Prostate gland (tissue), 2 donors: ENCODE measurements around the gene UBE2C. TPM values are rescaled to one million over a fixed set of nuclear protein-coding genes. Genes with fewer than 3 reads are reported as not detected.

Experiments used
- DNase-seq: peaks from one replicate; pipeline ENCODE4 v3.0.0-alpha.2; 2019; ENCODE audit warnings: low spot score
- H3K27ac ChIP-seq, 2 donors: fragments of 200-600 bp; sonication (generic); 2 replicates each; pipeline ENCODE4 v1.5.1; 2017 to 2019
- H3K27me3 ChIP-seq: fragments of 200-600 bp; sonication (generic); replicated peaks from 2 replicates; pipeline ENCODE4 v1.5.1; 2019; ENCODE audit not compliant: insufficient read depth
- H3K36me3 ChIP-seq, 2 donors: fragments of 200-600 bp; sonication (generic); 1 replicate in 1 of 2; 2 replicates in 1 of 2; pipeline versions ENCODE4 v1.5.1 to v1.8.1; 2017 to 2019
- H3K4me1 ChIP-seq: fragments of 200-600 bp; sonication (generic); replicated peaks from 2 replicates; pipeline ENCODE4 v1.5.1; 2019
- H3K4me3 ChIP-seq, 2 donors: fragments of 200-600 bp; sonication (generic); 2 replicates each; pipeline ENCODE4 v1.5.1; 2017 to 2019
- H3K9me3 ChIP-seq: fragments of 200-600 bp; sonication (generic); 2 replicates; pipeline ENCODE4 v1.5.1; 2017
- POLR2A ChIP-seq: fragments of 450-650 bp; IDR thresholded peaks from one replicate; pipeline ENCODE4 v1.6.1; 2016; ENCODE audit warnings: antibody characterized with exemption, mild to moderate bottlenecking
- POLR2AphosphoS5 ChIP-seq: sonication (generic); formaldehyde crosslinking; IDR thresholded peaks from one replicate; pipeline ENCODE4 v1.6.1; 2017; ENCODE audit warnings: antibody characterized with exemption
- WGBS: methylation state at CpG from one replicate; pipeline ENCODE4 v1.1.5; 2018; 5-methylcytosine and 5-hydroxymethylcytosine counted together
- intact Hi-C: fragments of 100-400 bp; cut with DNase I; formaldehyde crosslinking; loops from one replicate; pipeline ENCODE4 v1.14.2; 2022
- total RNA-seq, 2 donors: library from RNA; depleted of rRNA; stranded (reverse); fragments of >200 nt; gene quantifications; one replicate each; pipeline ENCODE4 v1.1.0, GENCODE V29; 2016
- TF ChIP-seq, protein P1 (sequence below), 4 experiments: fragments of 200-600 bp in 2 of 4; fragments of 450-650 bp in 2 of 4; sonication (generic) in 2 of 4; IDR thresholded peaks; 1 replicate in 3 of 4; 2 replicates in 1 of 4; pipeline ENCODE4 v1.5.1; 2016 to 2019; ENCODE audit warnings: antibody characterized with exemption in 4 of 4, mild to moderate bottlenecking in 2 of 4, moderate library complexity in 2 of 4

The UBE2C gene
- total RNA-seq, 2 donors from 2014 or later, result 2.2 to 10.9 TPM

DNA sequence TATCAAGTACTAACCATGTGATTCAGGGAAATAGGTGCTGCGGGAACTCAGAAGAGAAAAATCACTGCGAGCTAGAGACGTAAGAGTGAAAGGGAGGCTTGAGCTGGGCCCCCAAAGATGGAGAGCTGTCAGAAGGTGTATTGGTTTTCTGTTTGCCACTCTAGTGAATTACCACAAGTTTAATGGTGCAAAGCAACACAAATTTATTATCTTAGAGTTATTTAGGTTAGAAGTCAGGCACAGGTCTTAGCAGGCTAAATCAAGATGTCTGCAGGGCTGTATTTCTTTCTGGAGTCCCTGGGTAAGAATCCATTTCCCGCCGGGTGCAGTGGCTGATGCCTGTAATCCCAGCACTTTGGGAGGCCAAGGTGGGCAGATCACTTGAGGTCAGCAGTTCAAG, 47.5 kb downstream of the UBE2C start:
- 94% methylated on average over 5 of the region's 5 CpGs for WGBS
- H3K36me3 ChIP-seq, result no peaks in the 10 kb centered on the region
- DNase-seq, result no peak
- H3K9me3 ChIP-seq, result no peaks in the 10 kb centered on the region
- intact Hi-C loops, result loop anchor here (5.0 kb wide), 1 partner anchor 38 kb away; no protein-coding TSS in a partner anchor
- no peak overlapping the region for H3K4me3 ChIP-seq
- H3K4me1 ChIP-seq, result peaks cover 14% of the 10 kb centered on the region
- H3K27ac ChIP-seq, result no peak overlapping the region
- no peaks in the 10 kb centered on the region for H3K27me3 ChIP-seq
- no peak for TF ChIP-seq POLR2A
- TF ChIP-seq POLR2AphosphoS5, result no peak
- TF ChIP-seq, protein P1, sequence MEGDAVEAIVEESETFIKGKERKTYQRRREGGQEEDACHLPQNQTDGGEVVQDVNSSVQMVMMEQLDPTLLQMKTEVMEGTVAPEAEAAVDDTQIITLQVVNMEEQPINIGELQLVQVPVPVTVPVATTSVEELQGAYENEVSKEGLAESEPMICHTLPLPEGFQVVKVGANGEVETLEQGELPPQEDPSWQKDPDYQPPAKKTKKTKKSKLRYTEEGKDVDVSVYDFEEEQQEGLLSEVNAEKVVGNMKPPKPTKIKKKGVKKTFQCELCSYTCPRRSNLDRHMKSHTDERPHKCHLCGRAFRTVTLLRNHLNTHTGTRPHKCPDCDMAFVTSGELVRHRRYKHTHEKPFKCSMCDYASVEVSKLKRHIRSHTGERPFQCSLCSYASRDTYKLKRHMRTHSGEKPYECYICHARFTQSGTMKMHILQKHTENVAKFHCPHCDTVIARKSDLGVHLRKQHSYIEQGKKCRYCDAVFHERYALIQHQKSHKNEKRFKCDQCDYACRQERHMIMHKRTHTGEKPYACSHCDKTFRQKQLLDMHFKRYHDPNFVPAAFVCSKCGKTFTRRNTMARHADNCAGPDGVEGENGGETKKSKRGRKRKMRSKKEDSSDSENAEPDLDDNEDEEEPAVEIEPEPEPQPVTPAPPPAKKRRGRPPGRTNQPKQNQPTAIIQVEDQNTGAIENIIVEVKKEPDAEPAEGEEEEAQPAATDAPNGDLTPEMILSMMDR (IDR thresholded peaks at IDR 0.05), result no peak

DNA sequence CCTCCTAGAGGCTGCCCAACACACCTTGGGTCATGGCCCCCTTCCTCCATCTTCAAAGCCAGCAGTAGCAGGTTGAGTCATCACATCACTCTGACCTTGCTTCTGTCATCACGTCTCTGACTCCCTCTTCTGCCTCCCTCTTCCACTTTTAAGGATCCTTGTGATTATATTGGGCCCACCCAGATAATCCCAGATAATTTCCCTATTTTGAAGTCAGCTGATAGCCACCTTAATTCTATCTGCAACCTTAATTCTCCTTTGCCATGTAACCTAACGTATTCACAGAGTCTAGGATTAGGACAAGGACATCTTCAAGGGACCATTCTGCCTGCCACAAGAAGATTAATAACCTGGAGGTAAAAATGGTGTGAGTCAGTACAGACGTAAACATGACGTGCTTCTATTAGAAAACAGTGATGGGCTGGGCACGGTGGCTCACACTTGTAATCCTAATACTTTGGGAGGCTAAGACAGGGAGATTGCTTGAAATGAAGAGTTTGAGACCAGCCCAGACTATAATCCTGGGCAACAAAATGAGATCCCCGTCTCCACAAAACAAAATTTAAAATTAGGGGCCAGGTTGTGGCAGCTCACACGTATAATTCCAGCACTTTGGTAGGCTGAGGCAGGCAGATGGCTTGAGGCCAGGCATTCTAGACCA, 48.2 kb downstream of the UBE2C start:
- intact Hi-C loops, result no loop called here

DNA sequence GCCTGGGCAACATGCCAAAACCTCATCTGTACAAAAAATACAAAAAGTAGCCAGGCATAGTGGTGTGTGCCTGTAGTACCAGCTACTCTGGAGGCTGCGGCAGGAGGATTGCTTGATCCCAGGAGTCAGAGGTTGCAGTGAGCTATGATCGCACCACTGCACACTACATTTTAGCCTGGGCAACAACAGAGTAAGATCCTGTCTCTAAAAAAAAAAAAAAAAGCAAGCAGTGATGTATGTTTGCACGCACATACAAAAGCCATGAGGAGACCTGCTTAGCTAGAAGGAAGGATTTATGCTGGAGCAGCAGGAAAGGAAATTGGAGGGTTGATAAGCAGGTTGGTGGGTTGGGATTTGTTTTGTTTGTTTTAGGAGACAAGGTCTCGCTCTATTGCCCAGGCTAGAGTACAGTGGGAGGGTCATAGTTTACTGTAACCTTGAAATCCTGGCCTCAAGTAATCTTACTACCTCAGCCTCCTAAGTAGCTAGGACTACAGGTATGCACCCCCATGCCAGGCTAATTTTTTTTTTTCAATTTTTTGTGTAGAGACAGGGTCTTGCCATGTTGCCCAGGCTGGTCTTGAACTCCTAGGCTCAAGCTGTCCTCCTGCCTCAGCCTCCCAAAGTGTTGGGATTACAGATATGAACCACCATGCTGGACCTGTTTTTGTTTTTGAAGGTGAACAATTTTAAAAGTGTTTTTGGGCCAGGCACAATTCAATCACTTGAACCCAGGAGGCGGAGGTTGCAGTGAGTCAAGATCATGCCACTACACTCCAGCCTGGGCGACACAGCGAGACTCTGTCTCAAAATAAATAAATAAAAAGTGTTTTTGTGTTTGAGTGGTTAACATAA, 49.0 kb downstream of the UBE2C start:
- Histone ChIP-seq H3K4me3 (no peak overlapping the region), H3K9me3 (no peaks in the 10 kb centered on the region), H3K36me3 (no peaks in the 10 kb centered on the region), H3K27me3 (no peaks in the 10 kb centered on the region), H3K4me1 (peaks cover under 1% of the 10 kb centered on the region), H3K27ac (no peak overlapping the region)
- TF ChIP-seq POLR2A, result no peak
- TF ChIP-seq, protein P1 (IDR thresholded peaks at IDR 0.05), result no peak
- intact Hi-C loops, result no loop called here
- no peak for DNase-seq
- 94% methylated on average over 7 of the region's 7 CpGs for WGBS

More for the DNA sequence above, 48.2 kb downstream of the UBE2C start:
- TF ChIP-seq, protein P1 (IDR thresholded peaks at IDR 0.05), result no peak
- TF ChIP-seq POLR2AphosphoS5 (no peak), POLR2A (no peak)
- H3K27me3 ChIP-seq, result no peaks in the 10 kb centered on the region
- H3K9me3 ChIP-seq, result no peaks in the 10 kb centered on the region
- H3K27ac ChIP-seq, result no peak overlapping the region
- WGBS, result 75% methylated on average over 7 of the region's 7 CpGs
- H3K36me3 ChIP-seq, result no peaks in the 10 kb centered on the region
- H3K4me3 ChIP-seq, result no peak overlapping the region
- peaks cover 9% of the 10 kb centered on the region for H3K4me1 ChIP-seq
- no peak for DNase-seq

DNA sequence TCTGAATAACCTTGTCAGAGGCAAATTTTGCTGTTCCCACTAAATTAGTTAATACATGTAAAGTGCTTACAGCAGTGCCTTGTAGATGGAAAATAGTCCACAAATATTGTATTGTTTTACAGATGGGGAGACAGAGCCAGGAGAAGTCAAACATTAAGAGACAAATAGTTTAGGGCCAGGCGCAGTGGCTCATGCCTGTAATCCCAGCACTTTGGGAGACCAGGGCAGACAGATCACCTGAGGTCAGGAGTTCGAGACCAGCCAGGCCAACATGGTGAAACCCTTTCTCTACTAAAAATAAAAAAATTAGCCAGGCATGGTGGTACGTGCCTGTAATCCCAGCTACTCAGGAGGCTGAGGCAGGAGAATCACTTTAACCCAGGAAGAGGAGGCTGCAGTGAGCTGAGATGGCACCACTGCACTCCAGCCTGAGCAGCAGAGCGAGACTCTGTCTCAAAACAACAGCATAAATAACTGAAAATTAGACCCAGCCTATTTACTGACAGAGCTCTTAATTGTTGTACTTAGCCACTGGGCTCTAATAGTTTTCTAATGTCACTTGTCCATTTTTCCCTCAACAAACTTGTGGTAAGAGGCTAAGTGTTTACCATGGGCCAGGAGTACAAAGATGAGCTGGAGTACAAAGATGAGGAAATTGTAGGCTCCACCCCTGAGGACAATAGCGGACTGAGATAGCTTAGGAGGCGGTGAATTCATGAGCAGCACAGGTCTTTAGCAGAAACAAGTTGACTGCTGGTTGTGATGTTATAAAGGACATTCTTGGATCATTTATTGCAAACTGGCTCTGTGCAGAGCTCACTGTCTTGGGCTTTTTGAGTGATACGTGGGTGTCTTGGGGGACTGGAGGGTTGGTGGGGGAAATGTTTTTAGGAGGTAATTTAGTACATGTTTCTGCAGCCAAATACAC, 51.4 kb downstream of the UBE2C start:
- DNase-seq, result no peak
- no peaks in the 10 kb centered on the region for H3K36me3 ChIP-seq
- H3K27ac ChIP-seq, result no peak overlapping the region
- no peaks in the 10 kb centered on the region for H3K4me1 ChIP-seq
- 85% methylated on average over 7 of the region's 7 CpGs for WGBS
- no peaks in the 10 kb centered on the region for H3K27me3 ChIP-seq
- no peaks in the 10 kb centered on the region for H3K9me3 ChIP-seq
- TF ChIP-seq, protein P1 (IDR thresholded peaks at IDR 0.05), result no peak
- TF ChIP-seq POLR2A (no peak), POLR2AphosphoS5 (no peak)
- intact Hi-C loops, result no loop called here
- no peak overlapping the region for H3K4me3 ChIP-seq
